ENCODE results near the gene TXN.

GRCh38 chr9:110214586-110215355 is 41.5 kb downstream of the TXN start:
- TF ChIP-seq CTCF (IDR thresholded peaks at IDR 0.05) (no peak), POLR2A (IDR thresholded peaks at IDR 0.05) (no peak)
